A673 (cell line): ENCODE data around the gene CYP24A1. TPM values are rescaled to one million over a fixed set of nuclear protein-coding genes. Genes with fewer than 3 reads are reported as not detected.

Experiments
- BruUV-seq: library from RNA; stranded (reverse); fragments of 400-500 nt; replicated peaks from 2 replicates; lab custom pipeline; 2021; lab: Mats Ljungman, UMichigan
- CTCF ChIA-PET: fragments of 300-600 bp; sonication (Branson Sonifier 250); formaldehyde crosslinking; loops from one replicate; lab custom pipeline; 2022; ENCODE audit warnings: antibody characterized with exemption; lab: Charles Lee
- POLR2A ChIA-PET: fragments of 300-600 bp; sonication (Branson Sonifier 250); formaldehyde crosslinking; loops from one replicate; lab custom pipeline; 2022; ENCODE audit warnings: antibody characterized with exemption; ENCODE audit not compliant: low non-redundant PET; lab: Charles Lee
- DNase-seq: peaks from one replicate; pipeline ENCODE4 v3.0.0-alpha.2; 2015; ENCODE audit warnings: low spot score
- H3K27ac ChIP-seq: fragments of 200-600 bp; sonication (generic); 2 replicates; pipeline ENCODE4 v1.5.1; 2016; ENCODE audit warnings: mixed run types, low read depth, mild to moderate bottlenecking, mixed read lengths, antibody characterized with exemption, low read length; ENCODE audit not compliant: poor library complexity, severe bottlenecking
- H3K27me3 ChIP-seq: fragments of 200-600 bp; sonication (generic); replicated peaks from 2 replicates; pipeline ENCODE4 v1.6.1; 2017; ENCODE audit warnings: mixed run types, low read depth, mild to moderate bottlenecking, mixed read lengths, antibody characterized with exemption, low read length; ENCODE audit not compliant: insufficient read depth, poor library complexity
- H3K36me3 ChIP-seq: fragments of 200-600 bp; sonication (generic); 2 replicates; pipeline ENCODE4 v1.6.1; 2016; ENCODE audit warnings: mixed run types, mild to moderate bottlenecking, mixed read lengths, antibody characterized with exemption, low read length; ENCODE audit not compliant: insufficient read depth, poor library complexity, severe bottlenecking
- H3K4me1 ChIP-seq: fragments of 200-600 bp; sonication (generic); 2 replicates; pipeline ENCODE4 v1.6.1; 2017; ENCODE audit warnings: mixed run types, mild to moderate bottlenecking, mixed read lengths, antibody characterized with exemption, low read length; ENCODE audit not compliant: insufficient read depth, poor library complexity, severe bottlenecking
- H3K4me3 ChIP-seq: fragments of 200-600 bp; sonication (generic); 2 replicates; pipeline ENCODE4 v1.5.1; 2016; ENCODE audit warnings: low read depth, mixed run types, mild to moderate bottlenecking, mixed read lengths, low read length; ENCODE audit not compliant: poor library complexity, severe bottlenecking
- H3K9me3 ChIP-seq: fragments of 200-600 bp; sonication (generic); 2 replicates; pipeline ENCODE4 v1.6.1; 2016; ENCODE audit warnings: mixed run types, low read depth, mild to moderate bottlenecking, mixed read lengths, antibody characterized with exemption, low read length; ENCODE audit not compliant: poor library complexity, severe bottlenecking
- EZH2 ChIP-seq: fragments of 200-600 bp; sonication (generic); IDR thresholded peaks from 2 replicates; pipeline ENCODE4 v1.6.1; 2017; ENCODE audit warnings: borderline replicate concordance, low read depth, mild to moderate bottlenecking, mixed read lengths, antibody characterized with exemption, low read length; ENCODE audit not compliant: poor library complexity, severe bottlenecking
- intact Hi-C: fragments of 100-400 bp; cut with micrococcal nuclease; formaldehyde crosslinking; loops from one replicate; pipeline ENCODE4 v1.10.0; 2022; ENCODE audit not compliant: unreplicated experiment
- total RNA-seq: library from RNA; stranded (reverse); gene quantifications from 2 replicates; pipeline ENCODE4 v1.2.3, GENCODE V29; 2021
- TF ChIP-seq, protein P1 (sequence below): fragments of 300-800, 200-600 bp; sonication (generic); conservative IDR thresholded peaks from 2 replicates; pipeline ENCODE4 v1.5.1; 2017; ENCODE audit warnings: low read depth, mild to moderate bottlenecking, antibody characterized with exemption, low read length, moderate library complexity, mixed read lengths

Gene CYP24A1
- total RNA-seq, 1 experiment from 2014 or later, result 0.56 TPM

DNA sequence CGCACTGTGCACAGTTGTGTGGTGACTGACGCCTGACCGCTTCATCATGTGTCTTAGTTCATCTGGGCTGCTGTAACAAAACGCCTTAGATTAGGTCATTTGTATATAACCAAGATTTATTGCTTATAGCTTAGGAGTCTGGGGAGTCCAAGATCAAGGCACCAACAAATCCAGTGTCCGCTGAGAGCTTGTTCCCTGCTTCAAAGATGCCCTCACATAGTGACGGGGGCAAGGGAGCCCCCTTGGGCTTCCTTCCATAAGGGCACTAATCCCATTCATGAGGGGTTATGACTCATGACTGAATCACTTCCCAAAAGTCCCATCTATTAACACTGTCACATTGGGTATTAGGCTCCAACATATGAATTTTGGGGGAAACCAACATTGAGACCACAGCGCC, 34.6 kb downstream of the CYP24A1 start:
- TF ChIP-seq EZH2, result no peak
- TF ChIP-seq, protein P1, sequence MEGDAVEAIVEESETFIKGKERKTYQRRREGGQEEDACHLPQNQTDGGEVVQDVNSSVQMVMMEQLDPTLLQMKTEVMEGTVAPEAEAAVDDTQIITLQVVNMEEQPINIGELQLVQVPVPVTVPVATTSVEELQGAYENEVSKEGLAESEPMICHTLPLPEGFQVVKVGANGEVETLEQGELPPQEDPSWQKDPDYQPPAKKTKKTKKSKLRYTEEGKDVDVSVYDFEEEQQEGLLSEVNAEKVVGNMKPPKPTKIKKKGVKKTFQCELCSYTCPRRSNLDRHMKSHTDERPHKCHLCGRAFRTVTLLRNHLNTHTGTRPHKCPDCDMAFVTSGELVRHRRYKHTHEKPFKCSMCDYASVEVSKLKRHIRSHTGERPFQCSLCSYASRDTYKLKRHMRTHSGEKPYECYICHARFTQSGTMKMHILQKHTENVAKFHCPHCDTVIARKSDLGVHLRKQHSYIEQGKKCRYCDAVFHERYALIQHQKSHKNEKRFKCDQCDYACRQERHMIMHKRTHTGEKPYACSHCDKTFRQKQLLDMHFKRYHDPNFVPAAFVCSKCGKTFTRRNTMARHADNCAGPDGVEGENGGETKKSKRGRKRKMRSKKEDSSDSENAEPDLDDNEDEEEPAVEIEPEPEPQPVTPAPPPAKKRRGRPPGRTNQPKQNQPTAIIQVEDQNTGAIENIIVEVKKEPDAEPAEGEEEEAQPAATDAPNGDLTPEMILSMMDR, result no peak
- Histone ChIP-seq H3K27ac (no peak overlapping the region), H3K4me3 (no peak overlapping the region), H3K36me3 (no peaks in the 10 kb centered on the region), H3K9me3 (no peaks in the 10 kb centered on the region), H3K27me3 (no peaks in the 10 kb centered on the region), H3K4me1 (no peaks in the 10 kb centered on the region)
- intact Hi-C loops, result no loop called here
- CTCF ChIA-PET, result no interaction called here
- POLR2A ChIA-PET, result interaction anchor here (0.5 kb wide), 1 partner anchor 30 kb away, joined by 3 read pairs; no protein-coding TSS in a partner anchor
- BruUV-seq, result no TSS peak
- peak; percentile 47 for DNase-seq

DNA sequence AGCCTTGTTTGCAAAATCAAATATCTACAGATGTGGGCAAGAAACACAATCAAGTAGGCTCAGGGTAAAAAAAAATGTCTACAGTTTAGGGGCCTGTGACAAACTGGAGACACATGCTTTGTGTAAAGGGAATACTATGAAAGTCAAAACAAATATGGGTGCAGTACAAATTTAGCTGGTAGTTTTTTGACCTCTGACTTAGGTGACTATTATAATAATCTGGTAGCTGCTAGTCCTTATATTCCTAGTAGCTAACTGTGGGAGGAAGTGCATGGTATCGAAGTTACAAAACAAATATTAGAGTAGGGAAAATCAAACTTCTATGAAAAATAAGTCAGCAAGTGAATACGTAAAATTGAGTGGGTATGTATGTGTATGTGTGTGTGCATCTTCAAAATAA, 35.4 kb downstream of the CYP24A1 start:
- no peak overlapping the region for H3K27ac ChIP-seq
- H3K4me1 ChIP-seq, result no peaks in the 10 kb centered on the region
- H3K4me3 ChIP-seq, result no peak overlapping the region
- no peaks in the 10 kb centered on the region for H3K9me3 ChIP-seq
- DNase-seq, result no peak
- no peak for TF ChIP-seq EZH2
- TF ChIP-seq, protein P1, result no peak
- POLR2A ChIA-PET, result no interaction called here
- H3K27me3 ChIP-seq, result no peaks in the 10 kb centered on the region
- CTCF ChIA-PET, result interaction anchor here (0.6 kb wide), 1 partner anchor 11 kb away, joined by 4 read pairs; no protein-coding TSS in a partner anchor
- H3K36me3 ChIP-seq, result no peaks in the 10 kb centered on the region
- intact Hi-C loops, result no loop called here
- BruUV-seq, result no TSS peak

DNA sequence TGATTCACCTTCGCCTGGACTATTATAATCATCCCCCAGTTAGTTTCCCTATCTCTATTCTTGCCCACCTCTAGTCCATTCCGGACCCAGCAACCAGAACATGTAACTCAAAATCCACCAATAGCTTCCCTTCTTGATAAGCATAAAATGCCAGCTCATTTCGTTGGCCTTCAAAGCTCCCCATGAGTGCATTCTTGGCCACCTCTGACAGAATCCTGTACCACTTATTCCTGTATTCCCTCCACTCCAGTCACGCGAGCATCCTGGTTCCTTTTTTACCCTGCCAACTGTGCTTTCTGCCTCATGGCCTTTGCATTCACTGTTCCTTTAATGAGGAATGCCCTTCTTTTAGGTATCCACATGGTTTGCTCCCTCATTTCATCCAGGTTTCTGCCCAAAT, 36.7 kb downstream of the CYP24A1 start:
- TF ChIP-seq EZH2, result no peak
- TF ChIP-seq, protein P1, result no peak
- BruUV-seq, result no TSS peak
- ChIA-PET CTCF (no interaction called here), POLR2A (no interaction called here)
- Histone ChIP-seq H3K4me1 (peaks cover 12% of the 10 kb centered on the region), H3K4me3 (no peak overlapping the region), H3K36me3 (no peaks in the 10 kb centered on the region), H3K9me3 (no peaks in the 10 kb centered on the region), H3K27me3 (no peaks in the 10 kb centered on the region), H3K27ac (no peak overlapping the region)
- intact Hi-C loops, result no loop called here
- no peak for DNase-seq
